Stimulated activated effector memory CD8-positive, alpha-beta T cell treated with anti-CD3 and anti-CD28 coated beads, Interleukin-12 subunit alpha, Interleukin-12 subunit beta, amount 100 ng/mL, for 72 hours (primary cell): ENCODE results near the gene RAI1.
A peak's percentile ranks its signal among the peaks of the same experiment; 100 is the strongest.

ENCODE experiments used
- ATAC-seq: fragments of 150-1000 bp; cut with Tn5 transposase; 2 replicates; pipeline ENCODE4 v1.10.0; 2021
- DNase-seq, 2 donors: peaks; one replicate each; pipeline ENCODE4 v3.0.0; 2021 to 2022; ENCODE audit warnings: low spot score in 2 of 2
- H3K27ac Mint-ChIP-seq: one replicate; pipeline ENCODE4 v1.8.0; 2022; ENCODE audit warnings: mild to moderate bottlenecking, mixed read lengths
- H3K36me3 Mint-ChIP-seq: one replicate; pipeline ENCODE4 v1.8.0; 2022; ENCODE audit warnings: mild to moderate bottlenecking, mixed read lengths
- H3K4me1 Mint-ChIP-seq: one replicate; pipeline ENCODE4 v1.8.0; 2022; ENCODE audit warnings: mixed read lengths
- H3K4me3 Mint-ChIP-seq: one replicate; pipeline ENCODE4 v1.8.0; 2022; ENCODE audit warnings: mild to moderate bottlenecking, mixed read lengths
- H3K9me3 Mint-ChIP-seq: one replicate; pipeline ENCODE4 v1.8.0; 2022; ENCODE audit warnings: mixed read lengths

The RAI1 gene

DNA sequence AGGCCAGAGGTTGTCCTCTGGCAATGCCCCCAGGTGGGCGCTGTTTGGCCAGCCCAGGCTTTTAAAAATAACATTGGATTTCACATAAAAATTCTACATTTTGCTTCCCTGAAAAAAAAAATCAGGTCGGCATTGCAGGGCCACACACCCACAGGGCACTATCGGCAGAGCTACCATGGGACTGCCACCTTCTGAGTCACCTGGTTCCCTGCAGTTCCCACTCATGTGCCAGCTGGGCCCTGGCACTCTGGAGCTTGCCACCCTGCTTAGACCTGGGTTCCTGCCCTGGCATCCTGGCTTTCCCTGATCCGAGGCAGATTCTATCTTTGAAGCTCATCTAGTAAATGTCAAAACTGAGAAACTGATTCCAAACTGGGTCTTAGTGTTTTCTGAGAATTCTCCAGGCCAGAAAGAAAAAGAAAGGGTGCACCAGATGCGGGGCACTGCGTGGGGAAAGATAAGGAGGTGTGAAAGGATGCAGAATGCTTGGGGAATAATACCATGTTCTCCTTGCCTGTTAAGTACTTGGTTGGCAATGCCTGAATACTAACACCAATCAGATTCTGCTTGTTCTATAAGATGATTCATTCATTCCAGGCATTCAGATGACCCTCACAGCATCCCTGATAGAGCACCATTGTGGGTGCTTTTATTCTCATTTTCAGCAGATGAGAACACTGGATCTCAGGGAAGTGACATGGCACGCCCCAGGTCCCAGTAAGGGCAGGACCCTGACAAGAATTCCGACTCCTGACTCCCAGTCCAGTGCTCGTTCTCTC is 51.8 kb downstream of the RAI1 start:
- DNase-seq (no peak), ATAC-seq (no peak)
- Mint-ChIP-seq H3K4me1 (peaks cover 49% of the 10 kb centered on the region), H3K27ac (peak overlapping the region; percentile 46), H3K4me3 (no peak overlapping the region), H3K36me3 (no peaks in the 10 kb centered on the region), H3K9me3 (no peaks in the 10 kb centered on the region)

DNA sequence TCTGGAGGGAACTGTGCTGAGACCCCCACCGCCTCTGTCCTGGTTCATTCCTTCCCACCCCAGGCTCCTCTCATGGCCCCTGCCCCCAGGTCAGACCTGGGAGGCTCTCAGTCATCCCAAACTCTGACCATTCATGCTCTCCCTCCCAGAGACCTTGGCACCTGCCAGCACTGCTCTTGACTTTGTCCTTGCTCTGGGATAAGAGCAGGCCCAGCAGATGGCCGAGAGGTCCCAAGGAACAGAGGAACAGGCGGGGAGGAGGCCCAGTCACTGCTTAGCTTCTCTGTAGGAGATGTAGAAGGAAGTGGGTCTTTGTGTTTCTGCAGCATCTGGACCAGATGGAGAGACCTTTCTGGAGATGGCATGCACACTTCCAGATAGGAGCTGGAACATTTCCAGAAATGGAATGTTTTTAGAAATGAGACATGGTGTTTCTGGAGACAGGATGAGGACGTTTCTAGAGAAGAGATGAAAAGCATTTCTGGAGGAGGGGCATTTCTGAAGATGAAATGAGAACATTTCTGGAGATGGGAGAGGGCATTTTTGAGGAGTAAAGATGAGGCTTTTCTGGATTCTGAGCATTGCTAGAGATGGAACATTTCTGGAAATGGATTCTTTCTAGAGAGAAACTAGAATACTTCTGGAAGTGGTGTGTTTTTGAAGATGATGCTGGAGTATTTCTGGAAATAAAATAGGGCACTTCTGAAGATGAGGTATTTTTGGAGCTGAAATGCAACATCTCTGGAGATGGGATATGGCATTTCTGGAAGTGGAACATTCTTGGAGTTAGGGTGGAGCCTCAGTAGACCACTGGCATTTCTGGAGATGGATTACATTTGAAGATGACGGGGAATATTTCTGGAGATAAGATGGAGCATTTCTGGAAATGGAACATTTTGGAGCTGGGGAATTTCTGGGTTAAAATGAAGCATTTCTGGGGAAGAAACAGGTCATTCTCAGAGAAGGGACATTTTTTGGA is 55.2 kb downstream of the RAI1 start:
- H3K9me3 Mint-ChIP-seq: no peaks in the 10 kb centered on the region
- H3K4me3 Mint-ChIP-seq: no peak overlapping the region
- H3K36me3 Mint-ChIP-seq: no peaks in the 10 kb centered on the region
- peak overlapping the region; percentile 17 for H3K27ac Mint-ChIP-seq
- DNase-seq (no peak), ATAC-seq (no peak)
- H3K4me1 Mint-ChIP-seq: peaks cover 49% of the 10 kb centered on the region

DNA sequence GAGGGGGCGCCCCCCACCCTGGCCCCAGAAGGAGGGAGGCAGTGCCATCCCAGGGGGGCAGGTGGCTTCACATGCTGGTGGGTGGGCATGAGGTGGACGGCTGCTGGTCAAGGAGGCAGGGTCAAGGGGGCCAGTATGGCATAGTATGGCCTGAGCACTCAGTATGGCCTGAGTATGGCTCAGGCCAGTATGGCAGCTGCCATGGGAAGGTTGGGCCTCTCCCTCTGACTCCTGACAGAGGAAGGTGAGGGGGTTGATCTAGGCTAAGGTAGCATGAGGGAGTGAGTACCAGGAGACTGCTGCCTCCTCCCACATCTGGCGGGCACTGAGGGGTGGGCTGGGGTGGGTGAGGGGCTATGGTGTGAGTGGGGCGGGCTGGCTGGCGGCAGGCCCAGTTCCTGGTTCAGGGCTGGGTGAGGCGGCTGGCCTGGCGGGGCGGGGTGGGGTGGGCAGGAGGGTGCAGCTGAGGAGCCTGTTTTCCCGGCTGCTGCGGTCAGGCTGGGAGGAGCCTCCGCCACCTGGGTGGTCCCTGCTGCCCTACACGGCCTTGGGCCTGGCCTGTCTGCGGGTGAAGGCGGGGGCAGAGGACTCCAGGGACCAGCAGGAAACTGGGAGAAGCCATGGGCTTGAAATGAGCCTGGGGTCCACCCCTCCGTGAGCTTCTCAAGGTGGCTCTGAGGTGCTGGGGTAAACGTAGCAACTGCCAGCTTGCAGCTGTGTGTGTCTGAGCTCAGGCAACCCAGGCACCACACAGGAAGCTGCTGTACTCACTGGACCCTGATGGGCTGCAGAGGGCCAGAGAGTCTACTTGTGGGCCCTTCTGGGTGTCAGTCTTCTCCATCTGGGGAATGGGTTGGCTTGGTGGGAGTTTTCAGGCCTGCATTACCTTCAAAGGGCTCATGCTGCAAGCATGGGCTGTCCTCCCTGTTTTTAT is 57.0 kb downstream of the RAI1 start:
- H3K27ac Mint-ChIP-seq: peak overlapping the region; percentile 54

DNA sequence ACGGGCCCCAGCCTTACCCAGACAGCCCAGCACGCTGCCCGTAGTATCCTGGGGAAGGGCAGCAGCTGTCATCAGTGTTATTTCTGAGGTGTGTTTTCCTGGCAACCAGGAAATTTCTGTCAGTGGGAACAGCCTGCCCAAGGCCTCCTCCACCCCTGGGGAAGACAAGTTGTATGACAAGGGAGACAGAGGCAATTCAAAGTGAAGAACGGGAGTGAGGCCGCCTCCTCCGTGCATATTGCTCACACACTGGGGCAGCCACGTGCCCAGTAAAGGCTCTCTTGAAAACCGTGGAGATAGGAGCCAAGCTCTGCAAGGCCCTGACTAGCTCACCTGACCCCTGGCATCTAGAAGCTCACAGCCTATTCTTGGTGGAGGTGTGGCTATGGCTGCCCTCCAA is 57.6 kb downstream of the RAI1 start:
- Mint-ChIP-seq H3K36me3 (no peaks in the 10 kb centered on the region), H3K9me3 (no peaks in the 10 kb centered on the region), H3K4me1 (peaks cover 39% of the 10 kb centered on the region), H3K4me3 (no peak overlapping the region), H3K27ac (peak overlapping the region; percentile 54)
- DNase-seq (no peak), ATAC-seq (no peak)

More for the DNA sequence above, 57.0 kb downstream of the RAI1 start:
- ATAC-seq (no peak), DNase-seq (no peak)
- Mint-ChIP-seq H3K36me3 (no peaks in the 10 kb centered on the region), H3K4me1 (peaks cover 43% of the 10 kb centered on the region), H3K9me3 (no peaks in the 10 kb centered on the region), H3K4me3 (no peak overlapping the region)

DNA sequence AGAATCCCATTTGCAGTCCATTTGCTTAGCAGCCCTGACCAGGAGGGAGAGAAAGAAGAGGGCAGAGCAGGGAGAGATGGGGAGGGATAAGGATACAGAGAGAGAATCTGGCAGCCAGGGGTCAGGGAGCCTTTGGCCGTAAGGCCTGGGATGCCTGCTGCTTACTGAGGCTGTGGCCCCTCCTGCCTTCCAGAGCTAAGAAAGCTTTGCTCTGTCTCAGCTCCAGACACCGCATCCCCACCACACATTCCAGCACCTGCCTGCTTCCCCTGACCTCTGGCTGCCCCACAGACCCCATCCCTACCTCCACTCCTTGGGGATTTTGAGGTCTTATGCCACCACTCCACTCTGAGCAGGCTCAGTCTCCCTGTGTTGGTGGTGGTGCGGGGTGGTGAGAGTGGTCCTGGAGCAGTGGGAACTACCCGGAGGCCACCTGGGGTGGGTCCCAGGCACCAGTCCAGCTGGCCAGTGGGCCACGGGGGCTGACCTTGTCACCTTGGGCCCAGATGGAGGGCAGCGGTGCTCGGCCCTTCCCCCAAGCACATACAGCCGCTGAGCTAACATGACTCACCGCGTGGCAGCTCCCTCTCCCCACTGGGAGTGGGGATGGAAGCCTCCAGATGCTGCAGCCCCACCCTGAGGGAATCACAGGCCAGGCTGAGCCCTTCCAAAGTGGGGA is 58.3 kb downstream of the RAI1 start:
- ATAC-seq: no peak
- Mint-ChIP-seq H3K4me3 (no peak overlapping the region), H3K4me1 (peaks cover 37% of the 10 kb centered on the region), H3K9me3 (no peaks in the 10 kb centered on the region), H3K36me3 (no peaks in the 10 kb centered on the region), H3K27ac (peak overlapping the region; percentile 54)
- no peak for DNase-seq

DNA sequence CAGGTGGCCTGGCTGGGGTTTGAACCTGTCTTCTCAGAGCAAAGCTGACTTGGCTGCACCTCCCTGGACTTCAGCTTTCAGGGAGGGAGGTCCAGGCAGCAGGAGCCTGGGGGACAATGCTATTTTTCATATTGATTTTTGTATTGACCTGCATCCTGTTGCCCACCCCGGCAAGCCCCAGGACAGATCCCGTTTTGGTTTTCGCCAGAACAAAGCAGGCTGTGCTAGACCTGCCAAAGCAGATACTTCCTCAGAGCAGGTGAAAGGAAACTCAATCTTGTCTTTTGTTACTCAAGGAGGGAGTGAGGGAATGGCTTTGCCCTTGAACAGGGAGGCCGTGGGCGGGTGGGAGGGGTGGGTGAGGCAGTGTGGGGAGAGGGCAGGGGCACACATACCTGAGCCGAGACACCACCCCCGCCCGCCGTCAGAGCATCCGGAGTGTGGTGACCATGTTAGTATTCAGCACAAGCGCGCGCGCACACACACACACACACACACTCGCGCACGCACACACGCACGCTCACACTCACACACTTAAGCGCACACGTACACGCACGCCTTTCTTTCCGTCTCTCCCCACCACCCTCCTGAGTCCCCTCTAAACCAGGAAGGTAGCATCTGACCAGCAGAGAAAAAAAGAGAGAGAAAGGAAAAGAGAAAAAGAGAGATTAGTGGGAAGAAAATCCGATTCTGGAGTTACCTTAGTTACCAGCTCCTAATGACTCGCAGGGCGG is 59.5 kb downstream of the RAI1 start:
- ATAC-seq (peak; percentile 54), DNase-seq (no peak)
- peaks cover 35% of the 10 kb centered on the region for H3K4me1 Mint-ChIP-seq
- no peaks in the 10 kb centered on the region for H3K9me3 Mint-ChIP-seq
- no peaks in the 10 kb centered on the region for H3K36me3 Mint-ChIP-seq
- no peak overlapping the region for H3K4me3 Mint-ChIP-seq
- H3K27ac Mint-ChIP-seq: peak overlapping the region; percentile 64

DNA sequence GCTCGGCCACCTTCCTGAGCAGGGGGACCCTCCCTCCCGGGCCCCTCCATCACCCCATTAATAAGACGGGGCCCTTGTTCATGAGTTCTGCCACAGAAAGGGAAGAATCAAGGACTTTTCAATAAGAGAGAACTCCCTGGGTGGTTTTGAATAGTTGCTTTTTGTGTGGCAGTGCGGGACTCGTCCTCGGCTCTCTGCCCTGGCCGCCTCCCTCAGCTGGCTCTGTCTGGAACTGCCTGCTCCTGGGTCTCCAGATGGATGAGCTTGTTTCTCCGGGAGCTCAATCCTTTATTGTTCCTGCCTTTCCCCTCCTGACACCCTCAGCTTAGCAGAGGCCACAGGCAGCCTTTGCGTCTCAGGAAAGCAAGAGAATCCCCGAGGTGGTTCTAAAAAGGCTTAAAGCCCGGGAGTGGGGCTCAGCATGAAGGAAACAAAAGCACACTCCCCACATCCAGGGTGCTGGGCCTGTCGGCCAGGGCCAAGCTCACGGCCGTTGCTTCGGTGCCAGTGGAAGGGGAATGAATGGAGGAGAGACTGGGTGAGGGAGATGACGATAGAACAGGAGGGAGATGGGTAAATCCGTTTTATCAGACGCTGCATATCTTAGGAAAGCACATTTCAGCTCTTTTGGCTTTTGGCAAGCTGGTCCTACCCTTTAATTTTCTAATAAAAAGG is 60.2 kb downstream of the RAI1 start:
- H3K9me3 Mint-ChIP-seq: no peaks in the 10 kb centered on the region
- H3K27ac Mint-ChIP-seq: peak overlapping the region; percentile 54
- H3K36me3 Mint-ChIP-seq: no peaks in the 10 kb centered on the region
- H3K4me3 Mint-ChIP-seq: no peak overlapping the region
- H3K4me1 Mint-ChIP-seq: peaks cover 28% of the 10 kb centered on the region
- ATAC-seq (no peak), DNase-seq (no peak)

DNA sequence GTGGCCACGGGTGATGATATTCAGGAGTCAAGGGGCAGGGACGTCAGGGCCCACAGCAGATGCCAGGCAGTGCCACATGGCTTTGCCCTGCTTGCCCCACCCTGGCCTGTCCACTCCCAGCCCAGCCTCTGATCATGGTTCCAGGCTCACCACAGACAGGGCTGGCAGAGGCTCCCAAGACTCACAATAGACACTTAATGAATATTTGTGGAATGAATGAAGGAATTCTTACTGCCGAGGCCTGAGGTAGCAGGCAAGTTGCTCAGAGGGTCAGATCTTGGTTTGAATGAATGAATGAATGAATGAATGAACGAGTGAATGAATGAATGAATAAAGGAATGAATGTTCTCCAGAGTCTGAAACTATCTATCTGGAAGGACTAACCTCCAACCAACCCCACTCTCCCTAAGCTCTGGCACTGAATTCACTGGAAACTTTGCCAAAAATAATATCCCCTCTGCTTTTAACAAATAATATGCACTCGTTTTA is 60.9 kb downstream of the RAI1 start:
- Mint-ChIP-seq H3K4me1 (peaks cover 23% of the 10 kb centered on the region), H3K36me3 (no peaks in the 10 kb centered on the region), H3K9me3 (no peaks in the 10 kb centered on the region), H3K27ac (no peak overlapping the region), H3K4me3 (no peak overlapping the region)
- ATAC-seq (no peak), DNase-seq (no peak)

DNA sequence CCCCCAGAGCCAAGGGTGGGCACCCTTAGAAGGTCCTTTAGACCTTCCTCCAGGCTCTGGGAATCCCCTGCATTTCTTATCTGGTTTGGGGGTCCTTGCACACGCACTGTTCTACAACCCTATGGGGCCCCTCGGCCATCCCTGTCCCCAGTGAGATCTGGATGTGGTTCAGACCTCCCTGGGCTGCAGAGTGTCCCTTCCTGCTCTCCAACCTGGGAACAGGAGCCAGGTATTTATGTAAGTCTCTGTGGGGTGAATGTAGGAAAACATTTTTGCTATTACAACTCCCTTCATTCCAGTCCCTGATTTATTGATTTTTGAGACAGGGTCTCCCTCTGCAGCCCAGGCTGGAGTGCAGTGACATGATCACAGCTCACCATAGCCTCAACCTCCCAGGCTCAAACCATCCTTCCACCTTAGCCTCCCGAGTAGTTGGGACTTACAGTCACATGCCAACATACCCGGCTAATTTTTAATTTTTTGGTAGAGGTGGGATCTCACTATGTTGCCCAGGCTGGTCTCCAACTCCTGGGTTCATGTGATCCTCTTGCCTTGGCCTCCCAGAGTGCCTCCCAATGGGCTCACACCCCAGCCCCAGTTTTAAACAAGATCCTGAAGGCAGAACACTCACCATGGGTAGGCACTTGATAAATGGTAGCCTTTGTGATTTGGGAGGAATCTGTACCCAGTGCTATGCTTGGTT is 61.6 kb downstream of the RAI1 start:
- no peaks in the 10 kb centered on the region for H3K36me3 Mint-ChIP-seq
- DNase-seq (no peak), ATAC-seq (no peak)
- no peaks in the 10 kb centered on the region for H3K9me3 Mint-ChIP-seq
- no peak overlapping the region for H3K4me3 Mint-ChIP-seq
- peaks cover 28% of the 10 kb centered on the region for H3K4me1 Mint-ChIP-seq
- peak overlapping the region; percentile 30 for H3K27ac Mint-ChIP-seq

DNA sequence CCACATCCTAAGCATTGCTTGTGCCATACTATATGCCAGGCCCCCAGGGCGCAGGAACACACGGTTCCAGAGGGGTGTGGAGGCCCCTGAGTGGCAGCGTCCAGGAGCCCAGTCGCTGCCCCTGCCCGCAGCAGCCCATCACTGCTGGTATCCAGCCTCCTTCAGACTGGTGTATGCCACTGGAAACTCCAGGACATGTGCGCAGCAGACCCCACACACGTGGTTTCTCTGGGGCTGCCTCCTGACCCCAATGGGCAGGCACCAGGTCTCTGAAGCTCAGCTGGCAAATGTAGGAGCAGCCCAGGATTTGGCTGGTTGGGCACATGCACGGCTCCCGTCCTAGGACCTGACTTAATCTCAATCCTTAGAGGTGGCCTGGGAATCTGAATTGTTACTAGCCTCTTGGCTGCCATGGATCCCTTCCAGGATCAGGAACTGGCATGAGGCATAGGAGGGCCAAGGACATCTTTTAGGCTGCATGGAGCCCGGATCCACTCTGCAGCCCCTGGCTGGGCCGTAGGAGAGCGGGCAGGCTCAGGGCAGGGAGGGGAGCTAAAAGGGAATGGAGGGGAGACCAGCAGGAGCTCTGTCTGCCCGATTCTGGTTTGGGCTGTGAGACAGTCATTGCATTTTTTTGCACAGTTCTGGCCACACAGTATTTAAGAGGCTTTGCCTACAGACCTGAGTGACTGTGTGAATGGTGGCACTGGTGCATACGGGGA is 62.3 kb downstream of the RAI1 start:
- H3K27ac Mint-ChIP-seq: peak overlapping the region; percentile 30
- no peak overlapping the region for H3K4me3 Mint-ChIP-seq
- DNase-seq: no peak
- peaks cover 35% of the 10 kb centered on the region for H3K4me1 Mint-ChIP-seq
- ATAC-seq: no peak
- H3K36me3 Mint-ChIP-seq: no peaks in the 10 kb centered on the region
- H3K9me3 Mint-ChIP-seq: no peaks in the 10 kb centered on the region

DNA sequence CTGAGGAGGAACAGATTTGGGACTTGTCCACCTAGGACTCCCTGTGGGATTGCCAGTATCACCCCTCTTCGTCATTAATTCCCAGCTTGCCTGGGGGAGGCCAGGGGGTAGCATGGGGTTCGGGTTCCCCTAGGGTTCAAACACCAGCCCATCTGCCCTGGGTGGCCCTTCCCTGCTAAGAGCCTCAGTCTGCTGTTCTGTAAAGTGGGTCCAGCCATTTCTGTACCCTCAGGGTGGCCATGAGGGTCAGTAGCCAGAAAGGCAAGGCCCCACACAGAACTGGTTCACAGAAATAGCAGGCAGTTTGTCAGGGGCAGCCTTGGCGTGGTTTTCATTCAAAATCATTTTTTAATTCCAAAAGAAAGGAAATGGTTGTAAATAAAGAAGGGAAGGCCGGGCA is 62.9 kb downstream of the RAI1 start:
- H3K27ac Mint-ChIP-seq: no peak overlapping the region
- H3K4me3 Mint-ChIP-seq: no peak overlapping the region
- ATAC-seq: no peak

More for the DNA sequence above, 62.9 kb downstream of the RAI1 start:
- H3K4me1 Mint-ChIP-seq: peaks cover 35% of the 10 kb centered on the region
- H3K9me3 Mint-ChIP-seq: no peaks in the 10 kb centered on the region
- no peak for DNase-seq
- H3K36me3 Mint-ChIP-seq: no peaks in the 10 kb centered on the region
